Kasumi-1 (cell line): ENCODE data around the gene U2AF2.

ENCODE experiments used
- DNase-seq, 2 experiments: peaks; one replicate each; lab custom pipeline; 2025; lab: John Stamatoyannopoulos, UW

U2AF2 gene

DNA sequence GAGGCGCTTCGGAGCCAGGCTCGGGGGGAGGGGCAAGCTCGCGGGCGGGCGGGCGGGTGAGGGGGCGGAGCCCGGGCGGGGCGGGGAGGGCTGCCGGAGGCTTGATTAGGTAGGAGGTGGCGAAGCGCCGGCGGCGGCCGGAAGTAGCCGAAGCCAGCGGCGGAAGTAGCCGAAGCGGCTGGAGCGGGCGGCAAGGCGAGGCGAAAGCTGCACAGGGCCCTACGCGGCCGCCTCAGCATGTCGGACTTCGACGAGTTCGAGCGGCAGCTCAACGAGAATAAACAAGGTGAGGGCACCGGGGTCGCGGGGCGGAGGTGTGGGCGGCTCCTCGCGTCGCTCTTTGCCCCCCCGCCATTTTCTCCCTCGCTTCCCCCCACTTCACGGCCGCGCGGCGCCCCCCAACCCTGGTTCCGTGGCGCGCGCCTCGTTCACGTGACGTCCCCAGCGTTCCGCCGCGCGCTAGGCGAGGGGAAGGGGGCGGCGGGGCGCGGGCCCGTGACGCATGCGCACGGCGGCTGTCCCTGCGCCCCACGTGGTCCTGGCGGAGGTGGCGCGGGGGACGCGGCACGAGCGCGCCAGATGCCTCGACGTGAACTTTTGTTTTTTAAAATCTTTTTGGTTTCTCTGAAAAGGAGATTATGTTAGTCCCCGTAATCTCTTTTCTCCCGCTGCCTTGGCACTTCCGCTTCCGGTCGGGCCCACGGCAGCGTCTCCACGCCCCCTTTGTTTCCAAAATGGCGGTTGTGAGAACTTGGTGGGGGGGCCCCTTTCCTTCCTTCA, at the start of gene U2AF2:
TSS of gene U2AF2 (plus strand) at position 168 of the 780 bp plus-strand sequence. CDS start at position 238, 70 bp downstream.
- DNase-seq = peak; percentile 92 to 96

DNA sequence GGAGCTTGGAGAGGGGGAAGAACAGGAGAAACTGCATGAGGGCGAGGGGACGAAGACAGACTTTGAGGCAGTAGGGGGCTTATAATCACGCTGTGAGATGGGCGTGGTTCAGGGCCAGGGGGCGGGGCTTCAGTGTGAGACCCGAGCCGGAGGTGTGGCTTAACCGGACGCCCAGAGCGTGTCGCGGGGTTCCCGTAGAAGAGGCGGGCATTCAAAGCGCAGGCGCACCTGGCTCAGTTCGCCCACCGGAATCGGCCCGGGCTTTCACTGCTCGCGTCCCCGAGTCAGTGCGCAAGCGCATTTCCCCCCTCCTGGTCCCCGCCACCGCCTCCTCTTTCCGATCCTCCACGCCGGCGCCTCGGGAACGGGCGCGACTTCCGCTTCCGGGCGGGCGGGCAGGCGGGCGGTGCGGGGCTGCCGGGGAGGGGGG, 49.6 kb upstream of the U2AF2 start:
- peak; percentile 95 to 99 for DNase-seq

GRCh38 chr19:55605637-55606470, 49.0 kb upstream of the U2AF2 start, which contains the start of gene ZNF865:
ZNF865 (plus strand) TSS chr19:55605647; CDS start chr19:55613619, 7,972 bp downstream.
- DNase-seq = peak; percentile 84 to 89

DNA sequence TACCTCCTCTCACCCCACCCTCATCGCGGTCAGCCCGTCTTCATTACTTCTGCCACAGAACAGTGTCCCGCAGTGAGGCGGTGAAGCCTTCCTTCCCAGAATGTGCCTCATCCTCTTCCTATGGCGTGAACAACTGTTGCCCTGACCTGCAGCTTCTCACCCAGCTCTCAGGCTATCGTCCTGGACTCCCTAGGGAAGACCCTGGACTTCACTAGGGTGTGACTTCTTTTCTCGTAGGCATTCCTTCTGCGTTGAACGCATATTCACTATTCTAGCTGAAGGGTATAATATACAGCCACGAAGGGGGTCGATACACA, 48.4 kb upstream of the U2AF2 start:
- DNase-seq = no peak

DNA sequence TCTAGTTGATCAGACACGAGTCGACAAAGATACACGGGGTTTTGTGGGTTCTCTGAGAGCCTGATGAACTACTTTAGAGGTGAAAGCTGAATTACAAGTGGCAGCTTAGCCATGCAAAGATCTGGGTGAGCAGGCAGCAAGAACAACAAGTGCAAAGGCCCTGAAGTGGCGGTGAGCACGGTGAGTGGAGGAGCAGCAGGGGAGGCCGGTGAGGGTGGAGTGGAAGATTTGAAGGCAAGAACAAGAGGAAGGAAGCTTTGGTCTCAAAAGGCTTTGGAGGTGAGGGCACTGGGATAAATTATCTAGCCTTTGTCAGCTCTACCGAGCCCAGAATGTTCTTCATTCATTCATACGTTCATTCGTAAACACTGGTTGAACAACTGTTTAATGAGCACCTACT, 48.0 kb upstream of the U2AF2 start:
- DNase-seq = no peak

- DNase-seq = no peak
Measured at GRCh38 chr19:55609326-55609725, 45.5 kb upstream of the U2AF2 start.

GRCh38 chr19:55611300-55611982, 43.4 kb upstream of the U2AF2 start:
- DNase-seq = no peak

DNA sequence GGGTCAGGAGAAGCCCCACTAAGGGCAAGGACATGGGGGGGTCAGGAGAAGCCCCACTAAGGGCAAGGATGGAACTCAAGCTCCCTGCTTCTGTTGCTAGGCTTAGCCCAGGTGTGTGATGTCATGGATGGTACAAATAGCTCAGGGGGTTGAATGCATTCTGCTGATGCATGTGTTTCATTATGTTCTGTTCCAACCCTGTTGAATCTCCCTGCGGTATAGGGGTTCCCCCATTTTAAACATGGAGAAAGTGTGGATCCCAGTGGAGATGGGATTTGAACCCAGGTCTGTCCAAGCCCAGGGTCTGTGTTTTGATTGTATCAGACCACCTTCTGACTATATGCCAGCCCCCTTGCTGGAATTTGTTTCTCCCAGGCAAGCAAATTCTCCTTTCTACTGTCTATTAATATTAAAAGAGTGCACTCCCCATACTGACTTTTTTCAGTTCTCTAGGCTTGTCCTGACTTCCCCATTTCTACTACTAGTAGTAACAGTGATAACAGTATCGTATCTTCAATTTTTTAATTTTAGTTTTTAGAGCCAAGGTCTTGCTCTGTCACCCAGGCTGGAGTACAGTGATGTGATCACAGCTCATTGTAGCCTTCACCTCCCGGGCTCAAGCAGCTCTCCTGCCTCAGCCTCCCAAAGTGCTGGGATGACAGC, 42.7 kb upstream of the U2AF2 start:
- no peak for DNase-seq

- no peak for DNase-seq
Measured at GRCh38 chr19:55613396-55613795, 41.4 kb upstream of the U2AF2 start.

GRCh38 chr19:55613930-55614710, 40.7 kb upstream of the U2AF2 start:
- no peak for DNase-seq

- DNase-seq = no peak
Measured at GRCh38 chr19:55614711-55615542, 39.9 kb upstream of the U2AF2 start.

DNA sequence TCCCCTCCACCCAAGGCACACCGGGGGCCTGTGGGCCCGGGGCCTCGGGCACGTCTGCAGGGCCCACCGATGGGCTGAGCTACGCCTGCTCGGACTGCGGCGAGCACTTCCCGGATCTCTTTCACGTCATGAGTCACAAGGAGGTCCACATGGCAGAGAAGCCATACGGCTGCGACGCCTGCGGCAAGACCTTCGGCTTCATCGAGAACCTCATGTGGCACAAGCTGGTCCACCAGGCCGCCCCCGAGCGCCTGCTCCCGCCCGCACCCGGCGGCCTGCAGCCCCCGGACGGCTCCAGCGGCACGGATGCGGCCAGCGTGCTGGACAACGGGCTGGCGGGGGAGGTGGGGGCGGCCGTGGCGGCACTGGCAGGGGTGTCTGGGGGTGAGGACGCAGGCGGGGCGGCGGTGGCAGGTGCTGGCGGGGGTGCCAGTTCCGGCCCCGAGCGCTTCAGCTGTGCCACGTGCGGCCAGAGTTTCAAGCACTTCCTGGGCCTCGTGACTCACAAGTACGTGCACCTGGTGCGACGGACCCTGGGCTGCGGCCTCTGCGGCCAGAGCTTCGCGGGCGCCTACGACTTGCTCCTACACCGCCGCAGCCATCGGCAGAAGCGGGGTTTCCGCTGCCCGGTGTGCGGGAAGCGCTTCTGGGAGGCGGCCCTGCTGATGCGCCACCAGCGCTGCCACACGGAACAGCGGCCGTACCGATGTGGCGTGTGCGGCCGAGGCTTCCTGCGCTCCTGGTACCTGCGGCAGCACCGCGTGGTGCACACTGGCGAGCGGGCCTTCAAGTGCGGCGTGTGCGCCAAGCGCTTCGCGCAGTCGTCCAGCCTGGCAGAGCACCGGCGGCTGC, 39.1 kb upstream of the U2AF2 start:
- no peak for DNase-seq

GRCh38 chr19:55616395-55616875, 38.4 kb upstream of the U2AF2 start:
- DNase-seq = no peak

- no peak for DNase-seq
Measured at GRCh38 chr19:55617426-55617825, 37.4 kb upstream of the U2AF2 start.

DNA sequence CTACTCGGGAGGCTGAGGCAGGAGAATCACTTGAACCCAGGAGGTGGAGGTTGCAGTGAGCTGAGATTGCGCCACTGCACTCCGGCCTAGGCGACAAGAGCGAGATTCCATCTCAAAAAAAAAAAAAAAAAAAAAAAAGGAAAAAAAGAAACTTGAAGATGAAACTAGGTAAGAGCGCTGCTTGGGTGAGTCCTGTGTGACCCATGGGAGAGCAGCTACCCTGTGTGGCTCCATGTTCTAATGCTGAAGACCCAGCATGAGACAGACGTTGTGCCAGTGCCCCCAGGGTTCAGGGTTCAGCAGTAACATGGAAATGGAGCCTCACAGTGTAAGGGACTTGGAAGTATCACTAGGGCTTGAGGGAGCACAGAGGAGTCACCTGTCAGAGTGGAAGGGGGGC, 36.4 kb upstream of the U2AF2 start:
- DNase-seq = no peak

DNA sequence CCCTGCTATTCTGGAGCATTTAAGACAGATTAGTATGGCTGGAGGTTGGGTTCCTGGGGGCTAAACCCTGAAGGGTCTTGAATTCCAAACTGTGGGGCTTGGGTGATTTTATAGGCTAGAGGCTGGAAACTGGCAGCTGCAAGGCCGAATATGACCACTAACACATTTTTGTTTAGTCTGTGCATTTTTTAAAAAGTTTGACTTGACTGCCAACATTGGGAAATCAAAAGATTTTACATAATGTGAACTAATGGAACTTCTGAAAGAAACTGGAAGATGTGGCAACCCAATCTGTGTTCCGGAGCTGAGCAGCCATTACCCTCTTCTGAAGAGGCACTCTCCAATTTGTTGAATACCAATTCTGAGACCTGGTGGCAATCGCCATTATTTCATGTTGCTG, 35.5 kb upstream of the U2AF2 start:
- no peak for DNase-seq

DNA sequence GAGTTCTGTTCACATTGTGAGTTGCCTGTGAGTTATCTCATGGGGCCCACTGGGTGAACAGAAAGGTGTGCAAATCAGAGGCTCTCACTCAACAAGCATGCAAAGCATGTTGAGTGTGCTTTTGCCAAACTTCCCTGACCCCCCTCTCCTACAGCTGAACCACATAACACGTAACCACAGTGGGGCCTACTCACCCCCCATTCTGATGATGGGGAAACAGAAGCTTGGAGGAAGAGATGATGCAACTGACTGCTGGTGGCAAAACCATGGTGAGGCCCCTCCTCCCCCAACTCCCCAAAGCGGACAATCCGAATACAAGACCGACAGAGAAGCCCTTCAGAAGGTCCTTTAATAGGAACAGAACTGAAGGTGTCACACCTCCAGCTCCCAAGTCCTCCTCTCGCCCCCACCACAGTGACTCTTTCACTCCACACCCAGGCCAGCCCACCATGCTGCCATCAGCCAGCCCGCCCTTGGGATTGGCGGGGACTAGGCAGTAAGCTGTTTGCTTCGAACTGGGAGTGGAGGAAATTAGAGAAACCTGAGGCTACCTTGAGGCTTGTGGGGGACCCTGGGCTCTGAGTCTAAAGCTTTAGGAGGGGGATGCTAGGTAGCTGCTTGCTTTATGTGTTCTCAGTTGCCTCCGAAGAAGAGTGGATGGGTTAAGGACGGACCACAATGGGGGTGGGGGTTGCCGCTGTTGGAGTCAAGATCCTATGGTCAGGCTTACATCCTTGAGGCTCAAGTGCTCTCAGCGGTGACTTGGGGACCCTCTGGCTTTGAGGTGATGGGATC, 34.2 kb upstream of the U2AF2 start:
- DNase-seq = peak; percentile 81 to 87

- no peak for DNase-seq
Measured at GRCh38 chr19:55621205-55621672, 33.6 kb upstream of the U2AF2 start.
